NCI-H524 treated with DMSO at 0.1 percent for 48 hours (cell line): Measurements from ENCODE around the gene SCAPER.
"Not testable (repeated sequence)": the region's sequence is repeated elsewhere in the genome, so short reads cannot be mapped to it uniquely, and the experiment has no call there.

Source experiments
- DNase-seq: peaks from one replicate; lab custom pipeline; 2025; lab: John Stamatoyannopoulos, UW

Gene SCAPER

GRCh38 chr15:76576523-76577279 is 328.4 kb downstream of the SCAPER start:
- no peak for DNase-seq

GRCh38 chr15:76575679-76576078 is 329.5 kb downstream of the SCAPER start:
- DNase-seq: no peak

DNA sequence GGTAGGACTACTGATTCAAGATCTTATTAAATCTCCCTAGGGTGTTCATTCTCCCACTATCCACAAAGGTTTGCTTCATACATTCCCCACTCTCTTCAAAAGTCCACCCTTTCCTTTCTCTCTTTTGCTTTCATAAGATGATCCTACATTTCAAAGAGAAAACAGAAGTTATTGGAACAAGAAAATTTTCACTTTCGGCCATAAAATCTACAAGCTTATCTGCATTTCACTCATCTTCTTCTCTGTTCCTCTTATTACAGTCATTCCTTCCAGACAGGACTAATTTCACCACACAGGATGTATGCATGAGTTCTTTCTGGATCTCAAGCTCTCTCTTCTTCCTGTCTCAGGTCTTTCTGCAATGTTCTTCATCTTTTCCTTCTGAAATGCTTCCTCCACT is 329.9 kb downstream of the SCAPER start:
- no peak for DNase-seq

DNA sequence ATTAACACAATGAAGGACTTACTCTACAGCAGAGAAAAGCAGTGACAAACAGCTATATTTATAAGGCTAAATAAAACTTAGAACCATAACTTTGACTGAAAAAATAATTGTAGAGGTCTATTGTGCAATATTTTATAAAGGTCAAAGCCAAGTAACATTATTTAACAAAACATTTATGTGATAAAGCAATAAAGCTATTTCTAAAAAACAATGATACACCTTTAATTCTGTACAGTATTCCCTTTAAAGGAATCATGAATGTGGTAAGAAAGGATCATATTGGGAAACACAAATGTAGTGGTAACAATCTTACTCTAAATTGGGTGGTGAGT is 332.2 kb downstream of the SCAPER start:
- no peak for DNase-seq

DNA sequence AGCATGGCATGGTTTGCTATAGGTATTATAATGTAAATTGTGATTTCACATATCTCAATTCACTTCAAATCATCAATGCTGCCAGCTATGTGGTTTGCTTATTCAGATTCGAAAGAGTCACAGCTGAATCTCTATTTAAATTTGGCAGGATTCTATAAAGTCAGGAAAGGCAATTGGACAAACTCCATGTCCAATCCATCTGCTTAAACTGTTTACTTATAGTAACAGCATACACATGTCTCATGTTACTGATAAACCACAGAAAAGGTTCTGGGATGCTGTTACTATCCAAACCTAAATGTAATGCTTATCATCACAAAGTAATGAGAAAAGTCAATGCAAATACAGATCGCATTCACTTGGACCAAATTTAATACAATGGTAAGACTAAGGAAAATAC is 338.9 kb downstream of the SCAPER start:
- no peak for DNase-seq

DNA sequence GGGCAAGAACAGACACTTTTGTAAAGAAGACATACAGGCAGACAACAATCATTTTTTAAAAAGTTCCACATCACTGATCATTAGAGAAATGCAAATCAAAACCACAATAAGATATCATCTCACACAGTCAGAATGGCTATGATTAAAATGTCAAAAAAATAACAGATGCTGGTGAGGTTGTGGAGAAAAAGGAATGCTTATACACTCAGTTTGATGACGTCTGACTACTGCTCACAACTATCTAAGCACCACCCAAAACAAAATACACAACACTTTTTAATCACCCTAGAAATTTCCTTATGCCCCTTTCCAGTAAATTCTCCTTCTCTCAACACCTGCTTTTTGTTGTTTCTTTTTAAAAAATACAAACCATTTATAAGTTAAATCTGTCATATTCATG is 339.8 kb downstream of the SCAPER start:
- no peak for DNase-seq

DNA sequence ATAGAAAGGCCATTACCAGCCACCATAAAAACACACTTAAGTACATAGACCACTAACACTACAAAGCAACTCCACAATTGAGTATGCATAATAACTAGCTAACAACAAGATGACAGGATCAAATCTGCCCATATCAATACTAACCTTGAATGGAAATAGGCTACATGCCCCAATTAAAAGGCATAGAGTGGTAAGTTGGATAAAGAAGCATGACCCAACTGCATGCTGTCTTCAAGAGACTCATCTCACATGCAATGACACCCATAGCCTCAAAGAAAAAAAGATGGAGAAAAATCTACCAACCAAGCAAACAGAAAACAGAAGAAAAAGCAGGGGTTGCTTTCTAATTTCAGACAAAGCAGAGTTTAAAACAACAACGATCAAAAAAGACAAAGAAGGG is 349.9 kb downstream of the SCAPER start:
- DNase-seq: no peak

GRCh38 chr15:76553564-76553963 is 351.6 kb downstream of the SCAPER start:
- no peak for DNase-seq

DNA sequence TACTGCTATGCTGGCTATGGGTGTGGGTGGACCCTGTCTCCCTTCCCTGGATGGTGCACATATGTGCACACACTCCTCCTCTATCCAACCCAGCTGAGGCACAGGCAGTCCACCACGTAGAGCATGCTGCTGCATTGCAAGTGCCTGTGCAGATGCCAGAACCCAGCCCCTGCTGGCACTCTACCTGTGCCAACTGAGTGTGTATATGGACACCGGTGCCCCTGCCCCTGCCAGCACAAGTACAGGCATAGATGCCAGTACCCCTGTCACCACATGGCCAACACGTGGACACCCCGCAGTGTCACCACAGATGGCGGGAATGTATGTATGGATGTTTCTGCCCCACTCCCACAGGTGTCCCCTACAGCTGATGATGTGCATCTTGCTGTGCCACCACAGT is 352.0 kb downstream of the SCAPER start:
- DNase-seq: no peak

GRCh38 chr15:76546805-76547204 is 358.3 kb downstream of the SCAPER start:
- DNase-seq: no peak

DNA sequence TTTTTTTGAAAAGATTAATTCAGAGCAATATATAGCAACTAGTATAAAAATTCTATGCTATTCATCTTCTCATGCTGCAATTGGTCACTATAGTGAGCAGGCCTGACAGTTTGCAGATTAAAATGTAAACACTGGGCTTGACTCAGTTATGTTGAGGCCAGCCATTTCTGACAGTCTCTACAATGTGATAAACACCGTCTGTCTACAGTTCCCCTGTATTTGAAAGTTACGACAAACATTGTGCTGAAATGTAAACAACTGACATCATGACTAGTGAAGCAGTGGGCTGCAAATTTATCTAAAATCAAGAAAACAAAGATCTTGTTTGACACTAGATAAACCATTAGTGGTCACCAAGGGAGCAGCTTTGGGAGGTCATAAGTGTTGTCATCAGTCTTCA is 371.1 kb downstream of the SCAPER start:
- no peak for DNase-seq

DNA sequence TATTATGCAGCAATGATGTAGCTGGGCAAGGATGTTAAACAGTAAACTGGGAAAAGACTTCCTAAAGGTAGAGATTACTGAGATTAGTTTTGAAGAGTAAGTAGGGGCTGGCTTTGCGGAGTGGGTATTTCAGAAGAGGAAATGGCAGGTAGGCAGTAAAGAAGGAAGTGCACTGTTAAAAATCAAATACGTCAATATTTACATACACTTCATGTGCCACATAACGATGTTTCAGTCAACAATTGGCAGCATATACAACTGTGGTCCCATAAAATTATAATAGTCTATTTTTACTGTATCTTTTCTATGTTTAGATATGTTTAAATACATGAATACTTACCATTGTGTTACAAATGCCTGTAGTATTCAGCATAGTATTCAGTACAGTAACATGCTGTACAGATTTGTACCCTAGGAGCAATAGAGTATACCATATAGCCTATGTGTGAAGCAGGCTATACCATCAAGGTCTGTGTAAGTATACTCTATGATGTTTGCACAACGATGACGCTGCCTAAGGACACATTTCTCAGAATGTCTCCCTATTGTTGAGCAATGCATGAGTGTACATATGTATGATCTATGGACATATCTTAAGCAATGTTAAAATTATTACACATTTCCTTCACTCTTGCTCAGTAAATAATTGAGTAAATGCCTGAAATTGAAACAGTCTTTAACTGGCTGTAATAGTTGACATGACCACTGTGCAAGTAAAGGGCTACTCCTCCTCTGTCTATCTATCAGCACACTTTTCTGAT is 371.9 kb downstream of the SCAPER start:
- DNase-seq: no peak

- DNase-seq: no peak
These were observed 375.2 kb downstream of the SCAPER start for GRCh38 chr15:76529911-76530310.

DNA sequence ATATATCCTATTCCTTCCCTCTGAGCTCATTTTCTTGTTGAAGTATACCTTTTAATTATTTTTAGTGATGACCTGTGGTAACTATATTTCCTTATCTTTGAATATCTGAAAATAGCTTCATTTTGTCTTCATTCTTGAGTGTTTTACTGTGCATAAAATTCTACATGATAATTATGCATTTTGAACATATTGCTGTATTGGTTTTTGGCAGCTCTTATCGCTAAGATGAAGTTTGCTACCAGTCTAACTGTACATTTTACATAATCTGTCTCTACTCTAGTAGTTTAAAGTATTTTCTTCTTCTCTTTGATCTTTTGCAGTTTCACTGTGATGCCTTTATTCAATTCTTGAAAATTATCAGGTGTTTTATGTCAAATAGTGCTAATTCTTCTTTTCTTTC is 379.0 kb downstream of the SCAPER start:
- DNase-seq: no peak

GRCh38 chr15:76517910-76518309 is 387.2 kb downstream of the SCAPER start:
- DNase-seq: peak; percentile 28

- peak; percentile 100 for DNase-seq
These were observed 390.9 kb downstream of the SCAPER start for GRCh38 chr15:76514282-76514681.

GRCh38 chr15:76512971-76513370 is 392.2 kb downstream of the SCAPER start:
- no peak for DNase-seq

DNA sequence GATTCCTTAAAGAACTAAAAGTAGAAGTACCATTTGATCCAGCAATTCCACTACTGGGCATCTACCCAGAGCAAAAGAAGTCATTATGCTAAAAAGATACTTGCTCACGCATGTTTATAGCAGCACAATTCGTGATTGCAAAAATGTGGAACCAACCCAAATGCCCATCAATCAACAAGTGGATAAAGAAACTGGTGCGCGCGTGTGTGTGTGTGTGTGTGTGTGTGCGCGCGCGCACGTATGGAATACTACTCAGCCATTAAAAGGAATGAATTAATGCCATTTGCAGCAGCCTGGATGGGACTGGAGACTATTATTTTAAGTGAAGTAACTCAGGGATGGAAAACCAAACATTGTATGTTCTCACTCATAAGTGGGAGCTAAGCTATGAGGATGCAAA is 394.5 kb downstream of the SCAPER start:
- not testable (repeated sequence) for DNase-seq

DNA sequence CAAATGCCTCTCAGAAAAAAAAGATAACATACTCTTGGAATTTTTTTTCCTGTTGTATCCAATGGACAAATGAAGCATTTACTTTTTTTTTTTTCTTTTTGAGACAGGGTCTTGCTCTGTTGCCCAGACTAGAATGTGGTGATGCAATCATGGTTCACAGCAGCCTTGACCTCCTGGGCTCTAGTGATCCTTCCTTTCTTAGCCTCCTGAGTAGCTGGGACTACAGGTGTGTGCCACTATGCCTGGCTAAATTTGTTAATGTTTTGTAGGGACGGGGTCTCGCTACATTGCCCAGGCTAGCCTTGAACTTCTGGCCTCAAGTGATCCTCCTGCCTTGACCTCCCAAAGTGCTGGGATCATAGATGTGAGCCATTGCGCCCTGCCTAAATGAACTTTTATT is 401.3 kb downstream of the SCAPER start:
- DNase-seq: no peak

- no peak for DNase-seq
These were observed 402.0 kb downstream of the SCAPER start for GRCh38 chr15:76503121-76503520.

- DNase-seq: no peak
These were observed 402.5 kb downstream of the SCAPER start for GRCh38 chr15:76502678-76503077.

- not testable (repeated sequence) for DNase-seq
These were observed 403.0 kb downstream of the SCAPER start for GRCh38 chr15:76502185-76502584.

GRCh38 chr15:76501726-76502125 is 403.4 kb downstream of the SCAPER start:
- DNase-seq: no peak

- no peak for DNase-seq
These were observed 404.1 kb downstream of the SCAPER start for GRCh38 chr15:76501011-76501410.
